ENCODE data around the gene DNAAF8.

GRCh38 chr16:4777339-4778049 lies 43.2 kb downstream of the DNAAF8 start:
- no peak for TF ChIP-seq CTCF (IDR thresholded peaks at IDR 0.05)
- TF ChIP-seq CBX2 (IDR thresholded peaks at IDR 0.05; ENCODE audit: borderline replicate concordance, low read depth), result no peak
- no peak for TF ChIP-seq NPAS2 (CRISPR knock-in tag; IDR thresholded peaks at IDR 0.05; ENCODE audit: borderline replicate concordance)
- TF ChIP-seq CEBPB (IDR thresholded peaks at IDR 0.05), result peak in 1 of 2 experiments; percentile 30; a peak in 1 of 4 replicates
- TF ChIP-seq TP53 (CRISPR knock-in tag; IDR thresholded peaks at IDR 0.05), result no peak
- no peak for TF ChIP-seq CHD4 (IDR thresholded peaks at IDR 0.05; ENCODE audit: borderline replicate concordance)
- no peak for TF ChIP-seq RFX5 (IDR thresholded peaks at IDR 0.05)
- no peak for TF ChIP-seq POLR2A (IDR thresholded peaks at IDR 0.05; ENCODE audit: low read length)
- TF ChIP-seq MYC (IDR thresholded peaks at IDR 0.05; ENCODE audit: borderline replicate concordance, low read length), result no peak
- TF ChIP-seq SMC3 (IDR thresholded peaks at IDR 0.05), result no peak
- TF ChIP-seq NR3C1 (IDR thresholded peaks at IDR 0.05), result no peak
- TF ChIP-seq EP300 (IDR thresholded peaks at IDR 0.05), result no peak

All from A549 (cell line).